ENCODE results near the gene BORCS6.

BORCS6 gene

DNA sequence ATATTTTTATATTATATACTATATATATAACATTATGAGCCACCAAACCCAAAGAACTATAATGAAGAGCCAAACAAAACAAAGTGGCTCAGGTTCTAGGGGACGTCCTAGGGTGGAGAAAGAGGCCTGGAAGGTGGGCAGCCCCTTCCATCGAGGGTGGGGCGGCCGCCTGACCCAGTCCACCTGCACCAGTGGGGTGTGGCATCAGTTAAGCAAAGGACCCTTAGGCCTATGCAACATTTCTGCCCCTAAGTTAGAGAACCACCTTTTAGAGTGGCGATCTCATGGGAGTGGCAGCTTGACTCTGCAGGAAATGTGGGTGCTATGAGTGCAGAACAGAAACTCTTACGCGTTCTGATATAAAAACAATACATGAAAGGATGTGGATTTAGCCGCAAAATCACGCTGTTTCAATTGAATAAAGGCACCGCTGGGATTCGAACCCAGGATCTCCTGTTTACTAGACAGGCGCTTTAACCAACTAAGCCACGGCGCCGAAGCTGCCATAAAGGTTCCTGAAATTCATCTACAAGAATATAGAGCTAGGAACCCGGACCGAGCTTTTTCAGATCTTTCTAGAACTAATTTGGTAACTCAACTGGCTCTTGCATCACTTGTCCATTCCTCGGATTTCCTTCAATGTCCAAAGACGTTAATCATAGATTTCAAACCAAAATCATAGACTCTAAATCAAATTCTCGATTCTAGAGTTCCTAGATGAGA lies 36.0 kb upstream of the BORCS6 start:
- Histone ChIP-seq H3K27me3 (ENCODE audit: insufficient read depth, low read depth) (no peaks in the 10 kb centered on the region), H3K27ac (no peak overlapping the region), H3K9ac (no peak overlapping the region), H3K36me3 (ENCODE audit: insufficient read depth) (no peaks in the 10 kb centered on the region), H3K4me2 (no peak overlapping the region), H3K79me2 (ENCODE audit: insufficient read depth, low read depth) (no peaks in the 10 kb centered on the region), H2AFZ (ENCODE audit: low read depth) (no peak overlapping the region), H3K4me1 (ENCODE audit: low read depth, poor library complexity, severe bottlenecking) (no peaks in the 10 kb centered on the region), H3K4me3 (IDR thresholded peaks at IDR 0.05; ENCODE audit: insufficient read depth, low read depth, low read length) (no peak overlapping the region), H4K20me1 (ENCODE audit: insufficient read depth) (no peaks in the 10 kb centered on the region)
- TF ChIP-seq, protein P1, sequence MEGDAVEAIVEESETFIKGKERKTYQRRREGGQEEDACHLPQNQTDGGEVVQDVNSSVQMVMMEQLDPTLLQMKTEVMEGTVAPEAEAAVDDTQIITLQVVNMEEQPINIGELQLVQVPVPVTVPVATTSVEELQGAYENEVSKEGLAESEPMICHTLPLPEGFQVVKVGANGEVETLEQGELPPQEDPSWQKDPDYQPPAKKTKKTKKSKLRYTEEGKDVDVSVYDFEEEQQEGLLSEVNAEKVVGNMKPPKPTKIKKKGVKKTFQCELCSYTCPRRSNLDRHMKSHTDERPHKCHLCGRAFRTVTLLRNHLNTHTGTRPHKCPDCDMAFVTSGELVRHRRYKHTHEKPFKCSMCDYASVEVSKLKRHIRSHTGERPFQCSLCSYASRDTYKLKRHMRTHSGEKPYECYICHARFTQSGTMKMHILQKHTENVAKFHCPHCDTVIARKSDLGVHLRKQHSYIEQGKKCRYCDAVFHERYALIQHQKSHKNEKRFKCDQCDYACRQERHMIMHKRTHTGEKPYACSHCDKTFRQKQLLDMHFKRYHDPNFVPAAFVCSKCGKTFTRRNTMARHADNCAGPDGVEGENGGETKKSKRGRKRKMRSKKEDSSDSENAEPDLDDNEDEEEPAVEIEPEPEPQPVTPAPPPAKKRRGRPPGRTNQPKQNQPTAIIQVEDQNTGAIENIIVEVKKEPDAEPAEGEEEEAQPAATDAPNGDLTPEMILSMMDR (conservative IDR thresholded peaks at IDR 0.05; ENCODE audit: low read depth, low read length) = no peak

GRCh38 chr17:8224891-8225812 lies 35.2 kb upstream of the BORCS6 start:
- Histone ChIP-seq H4K20me1 (ENCODE audit: insufficient read depth) (no peaks in the 10 kb centered on the region), H2AFZ (ENCODE audit: low read depth) (no peak overlapping the region), H3K27me3 (ENCODE audit: insufficient read depth, low read depth) (no peaks in the 10 kb centered on the region), H3K4me3 (IDR thresholded peaks at IDR 0.05; ENCODE audit: insufficient read depth, low read depth, low read length) (no peak overlapping the region), H3K36me3 (ENCODE audit: insufficient read depth) (no peaks in the 10 kb centered on the region), H3K27ac (no peak overlapping the region), H3K4me2 (no peak overlapping the region), H3K79me2 (ENCODE audit: insufficient read depth, low read depth) (no peaks in the 10 kb centered on the region), H3K9ac (no peak overlapping the region), H3K4me1 (ENCODE audit: low read depth, poor library complexity, severe bottlenecking) (no peaks in the 10 kb centered on the region)
- TF ChIP-seq, protein P1 (conservative IDR thresholded peaks at IDR 0.05; ENCODE audit: low read depth, low read length) = no peak

DNA sequence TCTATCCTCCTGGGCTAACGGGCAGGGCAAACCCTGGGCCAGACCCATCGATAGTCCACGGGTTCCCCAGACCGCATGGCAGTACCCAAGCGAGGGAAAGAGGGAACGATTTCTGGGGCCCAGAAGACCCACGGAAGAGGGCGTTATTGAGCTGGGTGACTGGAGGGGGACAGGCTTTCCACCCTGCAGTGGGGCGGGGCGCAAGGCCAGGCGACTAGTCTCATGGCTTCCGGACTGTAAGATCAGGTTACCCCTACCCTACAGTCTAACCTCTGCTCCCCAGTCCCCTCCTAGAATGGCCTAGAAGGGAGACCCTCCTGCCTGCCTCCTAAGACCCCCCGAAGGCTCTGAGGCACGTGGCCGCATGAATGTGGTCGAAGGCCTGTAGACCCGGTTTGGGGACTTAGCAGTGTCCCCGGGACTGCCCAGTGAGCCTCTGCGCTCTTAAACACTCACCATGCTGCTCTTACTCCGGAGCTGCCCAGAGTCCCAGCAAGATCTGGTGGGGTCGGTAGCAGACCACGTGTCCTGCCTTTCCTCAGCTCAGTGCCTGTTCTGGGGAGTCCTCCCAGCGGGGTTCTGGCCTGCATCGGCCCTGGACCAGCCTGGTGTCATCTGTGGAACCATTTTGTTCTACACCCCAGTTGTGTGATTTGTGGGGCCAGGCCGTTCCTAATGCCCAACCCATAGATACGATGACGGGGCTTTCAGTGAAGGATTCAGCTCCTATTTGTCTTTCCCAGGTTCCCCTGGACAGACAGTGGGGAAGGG lies 33.6 kb upstream of the BORCS6 start:
- Histone ChIP-seq H4K20me1 (ENCODE audit: insufficient read depth) (no peaks in the 10 kb centered on the region), H3K4me2 (no peak overlapping the region), H2AFZ (ENCODE audit: low read depth) (no peak overlapping the region; the same call in 1 of the 2 replicates), H3K79me2 (ENCODE audit: insufficient read depth, low read depth) (no peaks in the 10 kb centered on the region), H3K9ac (peak overlapping the region; percentile 59; the same call in 1 of the 2 replicates), H3K4me3 (IDR thresholded peaks at IDR 0.05; ENCODE audit: insufficient read depth, low read depth, low read length) (no peak overlapping the region), H3K27ac (peak overlapping the region; percentile 74), H3K36me3 (ENCODE audit: insufficient read depth) (no peaks in the 10 kb centered on the region), H3K4me1 (ENCODE audit: low read depth, poor library complexity, severe bottlenecking) (no peaks in the 10 kb centered on the region), H3K27me3 (ENCODE audit: insufficient read depth, low read depth) (no peaks in the 10 kb centered on the region)
- TF ChIP-seq, protein P1 (conservative IDR thresholded peaks at IDR 0.05; ENCODE audit: low read depth, low read length) = peak; percentile 13; the same call in 1 of the 2 replicates

DNA sequence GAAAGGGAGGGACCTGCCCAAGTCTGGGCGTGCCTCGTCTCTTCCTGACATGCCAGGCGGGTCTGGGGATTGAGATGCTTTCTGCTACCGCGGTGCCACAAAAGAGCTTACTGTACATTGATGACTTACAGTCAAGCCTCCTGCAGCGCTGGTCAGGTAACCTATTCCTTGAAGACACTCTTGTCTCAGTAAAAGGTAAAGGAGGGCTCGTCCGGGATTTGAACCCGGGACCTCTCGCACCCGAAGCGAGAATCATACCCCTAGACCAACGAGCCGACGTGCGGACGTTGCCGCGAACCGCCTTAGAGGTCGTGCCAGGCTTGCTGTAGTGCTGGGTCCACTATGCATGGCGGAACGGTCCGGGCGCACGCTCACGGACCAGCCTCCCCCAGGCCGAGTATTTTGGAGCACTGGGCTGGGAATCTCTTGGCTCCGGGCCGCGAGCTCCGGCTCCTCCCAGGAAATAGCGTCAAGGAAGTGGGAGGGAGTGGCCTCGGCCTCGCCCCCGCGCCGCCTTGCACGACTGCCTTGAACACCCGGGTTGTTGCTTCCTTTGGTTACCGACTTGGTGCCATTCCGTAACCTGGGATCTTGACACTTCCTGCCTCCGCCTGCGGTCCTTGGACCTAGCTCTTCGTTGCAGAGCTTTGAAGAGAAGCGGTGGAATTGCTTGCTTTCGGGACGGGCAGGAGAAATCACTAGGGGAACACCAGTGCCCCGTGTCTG lies 32.8 kb upstream of the BORCS6 start:
- Histone ChIP-seq H3K27ac (peak overlapping the region; percentile 74), H4K20me1 (ENCODE audit: insufficient read depth) (no peaks in the 10 kb centered on the region), H3K4me2 (peak overlapping the region; percentile 33; the same call in 1 of the 2 replicates), H3K4me3 (IDR thresholded peaks at IDR 0.05; ENCODE audit: insufficient read depth, low read depth, low read length) (no peak overlapping the region), H3K27me3 (ENCODE audit: insufficient read depth, low read depth) (no peaks in the 10 kb centered on the region), H3K9ac (peak overlapping the region; percentile 59; the same call in 1 of the 2 replicates), H3K79me2 (ENCODE audit: insufficient read depth, low read depth) (no peaks in the 10 kb centered on the region), H3K4me1 (ENCODE audit: low read depth, poor library complexity, severe bottlenecking) (no peaks in the 10 kb centered on the region), H3K36me3 (ENCODE audit: insufficient read depth) (no peaks in the 10 kb centered on the region), H2AFZ (ENCODE audit: low read depth) (no peak overlapping the region)
- TF ChIP-seq, protein P1 (conservative IDR thresholded peaks at IDR 0.05; ENCODE audit: low read depth, low read length) = no peak

Data from KMS-11 (cell line).